ENCODE measurements around the gene CDH12.
"Not testable (repeated sequence)": the region's sequence is repeated elsewhere in the genome, so short reads cannot be mapped to it uniquely, and the experiment has no call there.

The CDH12 gene

GRCh38 chr5:22278164-22278563 lies 575.0 kb downstream of the CDH12 start:
- no peak for DNase-seq (ENCODE audit: low read depth)

- no peak for DNase-seq (ENCODE audit: low read depth)
Measured at GRCh38 chr5:22277006-22277405, 576.1 kb downstream of the CDH12 start.

GRCh38 chr5:22265855-22266254 lies 587.3 kb downstream of the CDH12 start:
- not testable (repeated sequence) for DNase-seq (ENCODE audit: low read depth)

DNA sequence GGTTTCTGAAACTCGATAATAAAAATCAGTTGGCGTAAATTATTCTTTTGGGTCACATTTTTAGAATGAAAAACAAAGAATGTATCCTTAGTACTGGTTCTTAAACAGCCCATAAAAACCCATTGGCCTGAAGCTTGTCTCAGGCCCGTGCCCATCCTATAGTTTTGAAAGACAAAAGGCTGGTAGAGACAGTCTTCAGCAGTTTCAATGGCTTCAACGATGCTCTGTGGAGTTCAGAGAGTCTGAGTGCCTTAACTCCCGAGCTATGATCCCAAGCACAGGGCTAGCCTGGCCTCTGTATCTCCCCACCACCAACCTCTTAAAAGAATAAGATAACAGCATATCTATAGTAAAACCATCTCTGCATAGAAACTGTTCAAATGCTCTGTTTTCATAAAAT lies 595.0 kb downstream of the CDH12 start:
- no peak for DNase-seq (ENCODE audit: low read depth)

GRCh38 chr5:22250528-22250927 lies 602.6 kb downstream of the CDH12 start:
- DNase-seq (ENCODE audit: low read depth) = no peak

DNA sequence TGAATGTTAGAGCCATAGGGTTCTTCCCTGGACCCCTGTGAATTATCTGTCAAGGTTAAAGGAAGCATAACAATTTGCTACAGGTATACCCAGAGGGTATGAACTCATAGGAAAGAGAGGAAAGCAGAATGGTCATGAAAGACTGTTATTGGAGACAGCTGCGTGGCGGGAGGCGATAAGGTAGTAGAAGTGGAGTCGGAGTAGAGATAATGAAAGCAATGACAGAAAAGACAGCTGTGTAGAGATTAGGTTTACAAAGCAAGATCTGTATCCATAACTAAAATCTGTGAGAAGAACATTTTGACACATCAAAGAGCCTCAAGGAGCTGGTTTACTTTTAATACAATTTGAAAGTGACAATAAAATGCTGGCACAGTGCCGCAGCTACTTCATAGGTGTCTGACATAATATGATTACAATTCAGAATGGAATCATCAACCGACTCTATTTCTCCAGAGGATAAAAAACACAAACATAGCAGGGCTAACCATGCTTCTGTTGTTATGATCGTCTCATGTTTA lies 603.9 kb downstream of the CDH12 start:
- no peak for DNase-seq (ENCODE audit: low read depth)

DNA sequence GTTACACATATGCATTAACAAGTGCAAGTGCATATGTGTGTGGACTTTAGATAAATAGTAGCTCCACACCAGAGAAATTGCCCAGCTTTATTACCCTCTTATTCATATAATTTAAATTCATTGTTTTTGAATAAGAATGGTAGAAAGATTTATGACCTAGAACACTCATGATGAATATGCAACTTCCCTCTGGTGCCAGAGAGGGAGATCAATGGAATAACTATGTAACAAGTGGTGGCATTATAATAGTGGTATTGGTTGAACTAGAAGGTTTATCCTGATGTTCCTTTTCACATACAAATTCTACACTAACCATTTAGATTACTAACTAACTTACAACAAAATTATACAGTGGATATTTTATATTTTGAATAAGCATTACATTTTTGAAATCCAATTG lies 607.4 kb downstream of the CDH12 start:
- DNase-seq (ENCODE audit: low read depth) = no peak

DNA sequence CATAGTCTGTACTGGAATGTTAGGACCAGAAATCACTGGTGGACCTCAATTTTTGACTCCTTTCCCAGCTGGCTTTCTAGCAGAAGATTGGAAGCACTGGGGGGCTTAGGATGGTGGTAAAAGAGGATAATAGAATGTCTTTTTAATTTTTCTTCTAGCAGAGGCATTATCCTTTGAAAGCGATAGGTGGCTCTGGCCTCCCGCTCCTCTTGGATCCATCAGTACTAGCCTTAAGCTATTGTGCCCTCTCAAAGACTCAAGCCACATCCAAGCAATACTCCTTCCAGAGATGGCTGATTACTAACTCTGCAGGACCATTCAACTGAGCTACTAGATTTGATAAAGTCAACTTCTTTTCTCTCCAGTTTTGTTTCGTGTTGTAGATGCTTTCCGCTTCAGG lies 610.6 kb downstream of the CDH12 start:
- no peak for DNase-seq (ENCODE audit: low read depth)

- no peak for DNase-seq (ENCODE audit: low read depth)
Measured at GRCh38 chr5:22238047-22238446, 615.1 kb downstream of the CDH12 start.

DNA sequence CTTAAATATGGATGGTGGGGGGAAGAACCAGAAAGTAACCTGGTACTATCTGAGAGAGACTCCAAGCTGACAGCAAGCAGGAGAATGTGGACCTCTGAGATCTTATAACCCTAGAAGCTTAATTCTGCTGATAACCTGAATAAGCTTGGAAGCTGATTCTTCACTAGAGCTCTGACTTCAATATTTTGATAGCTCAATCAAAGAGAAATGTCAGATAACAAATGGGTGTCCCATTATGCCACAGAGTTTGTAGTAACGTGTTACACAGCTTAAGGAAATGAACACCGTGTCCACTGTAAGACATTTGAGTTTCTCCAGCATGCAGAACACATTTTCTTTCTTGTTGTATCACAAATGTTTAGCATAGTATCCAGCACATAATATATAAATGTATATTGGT lies 626.7 kb downstream of the CDH12 start:
- no peak for DNase-seq (ENCODE audit: low read depth)

GRCh38 chr5:22223079-22223478 lies 630.1 kb downstream of the CDH12 start:
- no peak for DNase-seq (ENCODE audit: low read depth)

DNA sequence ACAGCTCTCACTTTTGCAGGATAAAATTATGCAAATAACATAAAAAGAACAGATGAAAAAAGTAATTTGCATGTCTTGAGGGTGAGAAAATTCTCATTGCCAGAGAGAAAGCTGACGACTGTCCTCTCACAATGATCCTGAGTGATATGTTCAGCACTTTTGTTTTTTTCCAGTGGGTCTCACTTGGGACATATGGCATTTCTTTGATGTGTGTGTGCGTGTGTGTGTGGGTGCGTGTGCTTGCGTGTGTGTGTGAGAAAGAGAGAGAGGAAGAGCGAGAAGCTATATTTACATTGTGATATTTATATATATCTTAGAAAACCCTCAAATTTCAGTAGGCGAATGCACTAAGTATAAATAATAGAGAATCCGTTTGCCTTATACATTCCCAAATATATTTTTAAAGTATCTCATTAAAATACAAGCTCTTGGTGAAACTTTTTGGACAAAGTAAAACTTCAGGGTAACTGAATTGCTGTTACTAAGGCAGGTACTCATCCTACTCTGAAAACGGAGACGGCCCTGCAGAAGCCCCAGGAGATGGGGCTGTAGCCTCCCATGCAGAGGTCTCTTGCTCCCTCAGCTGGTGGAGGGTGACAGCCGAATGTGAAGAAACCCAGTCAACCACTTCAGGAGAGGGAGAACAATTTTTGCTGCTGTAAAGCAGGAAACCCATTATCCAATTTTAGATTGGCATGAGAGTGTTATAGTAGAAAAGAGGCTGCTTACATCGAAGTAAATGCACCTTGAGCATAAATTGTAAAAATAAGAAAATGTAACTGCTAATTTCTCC lies 639.2 kb downstream of the CDH12 start:
- not testable (repeated sequence) for DNase-seq (ENCODE audit: low read depth)

- not testable (repeated sequence) for DNase-seq (ENCODE audit: low read depth)
Measured at GRCh38 chr5:22212254-22212991, 640.7 kb downstream of the CDH12 start.

DNA sequence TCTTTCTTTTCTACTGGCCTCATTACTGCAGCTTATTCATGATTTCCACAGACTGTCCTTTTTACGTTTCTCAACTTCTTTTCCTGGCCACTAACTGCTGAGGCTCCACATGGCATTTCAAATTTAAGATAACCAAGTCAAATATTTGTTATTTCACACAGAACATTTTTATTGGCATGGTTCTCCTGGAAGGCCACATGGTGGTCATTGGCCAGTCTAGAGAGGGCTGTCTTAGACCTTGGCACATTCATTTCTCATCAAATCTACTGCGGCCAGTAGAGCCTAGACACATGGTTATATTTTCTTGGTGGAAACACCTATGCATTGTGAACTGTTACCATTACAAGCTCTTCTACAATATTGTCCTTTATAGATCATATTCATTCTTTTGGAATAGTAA lies 644.7 kb downstream of the CDH12 start:
- not testable (repeated sequence) for DNase-seq (ENCODE audit: low read depth)

- not testable (repeated sequence) for DNase-seq (ENCODE audit: low read depth)
Measured at GRCh38 chr5:22188651-22189050, 664.5 kb downstream of the CDH12 start.

DNA sequence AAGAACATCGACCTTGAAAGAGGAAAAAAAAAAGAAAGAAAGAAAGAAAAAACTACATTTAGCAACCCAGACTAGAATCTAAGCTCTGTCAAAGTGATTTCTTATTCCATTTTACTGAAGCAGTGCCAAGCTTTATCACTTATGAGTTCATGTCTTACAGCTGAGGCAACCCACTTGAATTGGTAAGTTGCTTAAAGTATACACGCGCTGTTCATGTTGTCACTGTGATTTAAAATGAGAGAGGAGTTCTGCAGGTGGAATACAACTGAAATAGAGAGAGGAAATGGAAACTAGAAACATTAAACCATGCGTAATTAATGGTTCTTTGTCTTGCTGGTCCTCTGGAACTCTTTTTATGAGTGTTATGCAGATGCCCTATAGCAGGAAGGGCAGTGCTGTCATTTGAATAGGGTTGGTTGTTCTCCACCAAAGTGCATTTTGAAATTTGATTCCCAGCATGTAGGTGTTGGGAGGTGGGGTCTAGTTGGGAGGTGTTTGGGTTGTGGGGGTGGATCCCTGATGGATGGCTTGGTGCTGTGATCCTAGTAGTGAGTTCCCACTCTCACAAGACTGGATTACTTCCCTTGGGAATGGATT lies 665.4 kb downstream of the CDH12 start:
- DNase-seq (ENCODE audit: low read depth) = not testable (repeated sequence)

- not testable (repeated sequence) for DNase-seq (ENCODE audit: low read depth)
Measured at GRCh38 chr5:22169226-22169625, 683.9 kb downstream of the CDH12 start.

DNA sequence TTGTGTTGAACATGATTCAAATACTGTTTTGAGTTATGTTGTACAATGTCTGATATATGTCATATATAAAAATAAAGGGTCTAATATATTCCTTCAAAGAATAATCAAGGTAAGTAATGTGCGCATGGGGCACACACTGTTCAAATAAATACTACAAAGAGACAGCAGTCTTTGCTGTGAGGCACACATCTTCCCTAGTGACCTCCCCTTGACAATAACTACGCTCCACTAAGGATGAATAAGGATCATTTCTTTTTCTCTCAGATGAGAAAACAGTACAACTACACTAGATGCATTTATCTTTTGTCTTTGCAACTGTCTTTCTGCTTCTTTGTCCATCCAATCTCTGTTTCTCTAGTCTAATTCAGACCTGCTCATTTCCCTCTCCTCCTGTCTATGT lies 684.4 kb downstream of the CDH12 start:
- DNase-seq (ENCODE audit: low read depth) = not testable (repeated sequence)

DNA sequence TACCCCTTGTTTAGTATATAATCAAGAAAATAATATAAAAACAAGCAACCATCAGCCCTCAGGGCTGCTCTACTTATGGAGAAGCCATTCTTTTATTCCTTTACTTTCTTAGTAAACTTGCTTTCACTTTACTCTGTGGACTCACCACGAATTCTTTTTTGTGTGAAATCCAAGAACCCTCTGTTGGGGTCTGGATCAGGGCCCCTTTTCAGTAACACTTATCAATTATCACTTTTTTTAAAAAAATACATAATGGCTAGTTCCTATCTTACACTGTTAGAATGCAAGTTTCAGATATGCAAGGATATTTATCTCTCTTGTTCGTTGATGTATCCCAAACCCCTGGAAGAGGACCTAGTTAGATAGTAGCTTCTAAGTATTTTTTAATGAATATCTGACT lies 687.2 kb downstream of the CDH12 start:
- not testable (repeated sequence) for DNase-seq (ENCODE audit: low read depth)

GRCh38 chr5:22164910-22165748 lies 688.0 kb downstream of the CDH12 start:
- DNase-seq (ENCODE audit: low read depth) = not testable (repeated sequence)

DNA sequence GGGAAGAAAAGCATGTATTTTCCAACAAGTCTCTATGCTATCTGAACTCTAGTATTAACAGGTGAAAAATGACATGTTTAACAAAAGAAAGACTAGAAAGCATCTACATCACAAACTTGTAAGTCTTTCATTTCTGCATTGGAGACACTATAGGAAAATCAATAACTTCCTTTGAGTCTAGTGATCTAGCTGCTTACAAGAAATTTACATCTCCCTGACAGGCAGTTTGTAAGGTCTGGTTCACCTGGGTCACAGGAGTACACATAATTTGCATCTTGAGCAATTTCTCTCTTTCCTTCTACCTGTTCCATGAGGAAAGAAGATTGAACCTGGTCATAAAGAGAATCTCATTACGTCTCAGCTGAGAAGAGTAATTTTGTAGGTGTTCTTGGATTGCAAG lies 696.2 kb downstream of the CDH12 start:
- not testable (repeated sequence) for DNase-seq (ENCODE audit: low read depth)

DNA sequence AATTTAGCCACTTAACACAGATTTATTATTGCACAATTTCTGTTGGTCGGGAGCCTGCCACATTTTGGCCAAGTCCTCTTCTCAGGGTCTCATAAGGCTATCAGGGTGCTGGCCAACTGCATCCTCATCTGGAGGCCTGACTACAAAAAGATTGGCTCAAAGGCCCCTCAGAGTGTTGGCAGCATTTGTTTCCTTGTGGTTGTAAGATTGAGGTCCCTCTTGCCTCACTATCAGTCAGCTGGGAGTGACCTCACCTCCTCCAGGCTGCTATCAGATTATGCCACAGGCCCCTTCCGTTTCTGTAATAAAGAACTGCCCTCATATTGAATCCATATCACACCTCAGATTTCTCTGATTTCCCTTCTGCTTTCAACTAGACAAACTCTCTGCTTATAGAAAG lies 698.4 kb downstream of the CDH12 start:
- not testable (repeated sequence) for DNase-seq (ENCODE audit: low read depth)
